GM18511 (cell line): ENCODE measurements around the gene KCND2.

Source experiments
- ATAC-seq: cut with Tn5 transposase; IDR thresholded peaks from one replicate; pipeline ENCODE4 v1.9.1; 2021; ENCODE audit warnings: mild to moderate bottlenecking, moderate library complexity; ENCODE audit not compliant: unreplicated experiment

Gene KCND2

DNA sequence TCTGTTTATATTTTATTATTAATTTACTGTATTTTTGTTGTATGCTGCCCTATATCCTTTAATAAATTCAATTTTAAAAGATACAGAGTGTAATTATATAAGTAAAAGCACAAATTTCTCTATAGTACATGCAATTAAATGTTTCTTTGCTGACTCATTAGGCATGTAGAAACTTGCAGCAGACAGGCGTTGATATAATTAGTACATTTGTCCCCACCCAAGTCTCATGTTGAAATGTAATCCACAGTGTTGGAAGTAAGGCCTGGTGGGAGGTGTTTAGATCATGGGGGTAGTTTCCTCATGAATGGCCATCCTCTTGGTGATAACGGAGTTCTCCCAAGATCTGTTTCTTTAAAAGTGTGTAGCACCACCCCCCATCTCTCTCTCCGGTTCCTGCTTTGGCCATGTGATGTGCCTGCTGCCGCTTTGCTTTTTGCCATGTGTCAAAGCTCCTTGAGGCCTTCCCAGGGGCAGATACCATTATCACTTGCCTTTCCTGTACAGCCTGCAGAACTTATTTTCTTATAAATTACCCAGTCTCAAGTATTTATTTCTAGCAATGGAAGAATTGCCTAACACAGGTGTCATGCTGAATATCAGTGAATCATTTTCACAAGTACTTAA lies 521.2 kb downstream of the KCND2 start:
- ATAC-seq: no peak

DNA sequence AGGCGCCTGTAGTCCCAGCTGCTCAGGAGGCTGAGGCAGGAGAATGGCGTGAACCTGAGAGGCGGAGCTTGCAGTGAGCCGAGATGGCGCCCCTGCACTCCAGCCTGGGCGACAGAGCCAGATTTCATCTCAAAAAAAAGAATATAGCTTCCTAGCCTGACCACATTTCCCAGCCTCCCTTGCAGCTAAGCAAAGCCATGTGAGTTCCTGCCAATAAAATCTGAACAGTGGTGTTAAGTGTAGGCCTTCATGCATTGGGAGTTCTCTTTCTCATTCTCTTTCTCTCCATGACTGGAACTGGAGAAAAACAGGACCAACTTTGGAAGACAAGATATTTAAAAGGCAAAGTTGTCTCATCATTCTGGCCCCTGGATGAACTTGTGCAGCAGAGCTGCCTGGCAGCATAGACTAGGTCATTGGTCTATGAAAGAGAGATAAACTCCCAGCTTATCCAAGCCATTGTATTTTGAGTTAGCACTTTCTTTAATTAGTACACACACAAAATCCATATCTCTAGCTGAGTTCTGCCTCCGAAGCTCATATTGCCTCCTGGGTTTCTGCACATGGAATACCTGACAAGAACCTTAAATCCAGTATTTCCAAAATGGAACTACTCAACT lies 524.2 kb downstream of the KCND2 start:
- ATAC-seq: no peak

DNA sequence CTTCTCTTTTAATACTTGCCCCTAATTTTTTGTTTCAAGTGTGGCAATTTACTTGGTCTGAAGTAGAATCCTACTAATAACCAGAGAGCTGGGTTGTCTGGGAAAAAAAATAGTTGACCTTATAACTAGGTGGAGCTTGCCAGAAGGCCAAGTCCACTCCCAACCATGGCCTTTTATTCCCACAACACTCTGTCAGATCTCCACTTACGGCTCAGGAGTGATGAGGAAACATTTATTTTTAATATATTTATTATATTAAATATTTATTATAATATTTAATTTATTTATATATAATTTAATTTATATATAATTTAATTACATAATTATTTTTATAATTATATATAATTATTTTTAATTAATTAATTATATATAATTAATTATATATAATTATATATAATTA lies 526.2 kb downstream of the KCND2 start:
- no peak for ATAC-seq
